HL-60 (cell line): ENCODE results near the gene B3GNT9.

Experiments
- DNase-seq, 2 experiments: peaks; one replicate each; pipeline ENCODE4 v3.0.0-alpha.2; 2010 to 2020; ENCODE audit warnings: low read depth in 1 of 2, low spot score in 1 of 2
- H3K27ac ChIP-seq: fragments of 250-450 bp; sonication (Bioruptor Pico); replicated peaks from 2 replicates; pipeline ENCODE4 v1.5.1; 2020; ENCODE audit warnings: mild to moderate bottlenecking, moderate library complexity
- H3K27me3 ChIP-seq: fragments of 250-450 bp; sonication (Bioruptor Pico); 2 replicates; pipeline ENCODE4 v1.5.1; 2021; ENCODE audit warnings: mild to moderate bottlenecking, moderate library complexity; ENCODE audit not compliant: insufficient read depth, poor library complexity, severe bottlenecking
- H3K4me3 ChIP-seq: replicated peaks from 2 replicates; pipeline ENCODE4 v1.5.1; 2011; ENCODE audit warnings: mild to moderate bottlenecking, control low read depth, low read length; ENCODE audit not compliant: insufficient read depth
- GABPA ChIP-seq: IDR thresholded peaks from 2 replicates; pipeline ENCODE4 v1.6.1; 2012; ENCODE audit warnings: low read depth
- POLR2AphosphoS5 ChIP-seq: IDR thresholded peaks from 2 replicates; pipeline ENCODE4 v1.6.1; 2012; ENCODE audit warnings: low read depth
- SPI1 ChIP-seq: IDR thresholded peaks from 2 replicates; pipeline ENCODE4 v1.6.1; 2012; ENCODE audit warnings: low read depth, mild to moderate bottlenecking, borderline replicate concordance
- TF ChIP-seq, protein P1 (sequence below): IDR thresholded peaks from 2 replicates; pipeline ENCODE4 v1.6.1; 2012; ENCODE audit warnings: low read depth; ENCODE audit not compliant: insufficient replicate concordance
- TF ChIP-seq, protein P2 (sequence below): IDR thresholded peaks from one replicate; pipeline ENCODE4 v1.5.1; 2011; ENCODE audit warnings: low read length, control low read depth, inconsistent platforms; ENCODE audit not compliant: insufficient read depth

B3GNT9 gene

DNA sequence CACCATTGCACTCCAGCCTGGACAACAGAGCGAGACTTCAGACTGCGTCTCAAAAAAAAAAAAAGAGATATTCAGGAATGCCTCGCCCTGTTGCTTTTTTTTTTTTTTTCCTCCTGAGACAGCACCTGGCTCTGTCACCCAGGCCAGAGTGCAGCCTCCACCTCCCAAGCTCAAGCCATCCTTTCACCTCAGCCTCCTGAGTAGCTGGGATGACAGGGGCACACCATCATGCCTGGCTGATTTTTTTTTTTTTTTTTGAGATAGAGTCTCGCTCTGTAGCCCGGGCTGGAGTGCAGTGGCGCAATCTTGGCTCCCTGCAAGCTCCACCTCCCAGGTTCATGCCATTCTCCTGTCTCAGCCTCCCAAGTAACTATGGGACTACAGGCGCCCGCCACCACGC is 33.1 kb downstream of the B3GNT9 start:
- TF ChIP-seq SPI1 (no peak), POLR2AphosphoS5 (no peak), GABPA (no peak)
- TF ChIP-seq, protein P1, sequence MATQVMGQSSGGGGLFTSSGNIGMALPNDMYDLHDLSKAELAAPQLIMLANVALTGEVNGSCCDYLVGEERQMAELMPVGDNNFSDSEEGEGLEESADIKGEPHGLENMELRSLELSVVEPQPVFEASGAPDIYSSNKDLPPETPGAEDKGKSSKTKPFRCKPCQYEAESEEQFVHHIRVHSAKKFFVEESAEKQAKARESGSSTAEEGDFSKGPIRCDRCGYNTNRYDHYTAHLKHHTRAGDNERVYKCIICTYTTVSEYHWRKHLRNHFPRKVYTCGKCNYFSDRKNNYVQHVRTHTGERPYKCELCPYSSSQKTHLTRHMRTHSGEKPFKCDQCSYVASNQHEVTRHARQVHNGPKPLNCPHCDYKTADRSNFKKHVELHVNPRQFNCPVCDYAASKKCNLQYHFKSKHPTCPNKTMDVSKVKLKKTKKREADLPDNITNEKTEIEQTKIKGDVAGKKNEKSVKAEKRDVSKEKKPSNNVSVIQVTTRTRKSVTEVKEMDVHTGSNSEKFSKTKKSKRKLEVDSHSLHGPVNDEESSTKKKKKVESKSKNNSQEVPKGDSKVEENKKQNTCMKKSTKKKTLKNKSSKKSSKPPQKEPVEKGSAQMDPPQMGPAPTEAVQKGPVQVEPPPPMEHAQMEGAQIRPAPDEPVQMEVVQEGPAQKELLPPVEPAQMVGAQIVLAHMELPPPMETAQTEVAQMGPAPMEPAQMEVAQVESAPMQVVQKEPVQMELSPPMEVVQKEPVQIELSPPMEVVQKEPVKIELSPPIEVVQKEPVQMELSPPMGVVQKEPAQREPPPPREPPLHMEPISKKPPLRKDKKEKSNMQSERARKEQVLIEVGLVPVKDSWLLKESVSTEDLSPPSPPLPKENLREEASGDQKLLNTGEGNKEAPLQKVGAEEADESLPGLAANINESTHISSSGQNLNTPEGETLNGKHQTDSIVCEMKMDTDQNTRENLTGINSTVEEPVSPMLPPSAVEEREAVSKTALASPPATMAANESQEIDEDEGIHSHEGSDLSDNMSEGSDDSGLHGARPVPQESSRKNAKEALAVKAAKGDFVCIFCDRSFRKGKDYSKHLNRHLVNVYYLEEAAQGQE: no peak
- TF ChIP-seq, protein P2, sequence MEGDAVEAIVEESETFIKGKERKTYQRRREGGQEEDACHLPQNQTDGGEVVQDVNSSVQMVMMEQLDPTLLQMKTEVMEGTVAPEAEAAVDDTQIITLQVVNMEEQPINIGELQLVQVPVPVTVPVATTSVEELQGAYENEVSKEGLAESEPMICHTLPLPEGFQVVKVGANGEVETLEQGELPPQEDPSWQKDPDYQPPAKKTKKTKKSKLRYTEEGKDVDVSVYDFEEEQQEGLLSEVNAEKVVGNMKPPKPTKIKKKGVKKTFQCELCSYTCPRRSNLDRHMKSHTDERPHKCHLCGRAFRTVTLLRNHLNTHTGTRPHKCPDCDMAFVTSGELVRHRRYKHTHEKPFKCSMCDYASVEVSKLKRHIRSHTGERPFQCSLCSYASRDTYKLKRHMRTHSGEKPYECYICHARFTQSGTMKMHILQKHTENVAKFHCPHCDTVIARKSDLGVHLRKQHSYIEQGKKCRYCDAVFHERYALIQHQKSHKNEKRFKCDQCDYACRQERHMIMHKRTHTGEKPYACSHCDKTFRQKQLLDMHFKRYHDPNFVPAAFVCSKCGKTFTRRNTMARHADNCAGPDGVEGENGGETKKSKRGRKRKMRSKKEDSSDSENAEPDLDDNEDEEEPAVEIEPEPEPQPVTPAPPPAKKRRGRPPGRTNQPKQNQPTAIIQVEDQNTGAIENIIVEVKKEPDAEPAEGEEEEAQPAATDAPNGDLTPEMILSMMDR: no peak
- Histone ChIP-seq H3K27me3 (no peaks in the 10 kb centered on the region), H3K4me3 (no peak overlapping the region), H3K27ac (no peak overlapping the region)
- DNase-seq: no peak

DNA sequence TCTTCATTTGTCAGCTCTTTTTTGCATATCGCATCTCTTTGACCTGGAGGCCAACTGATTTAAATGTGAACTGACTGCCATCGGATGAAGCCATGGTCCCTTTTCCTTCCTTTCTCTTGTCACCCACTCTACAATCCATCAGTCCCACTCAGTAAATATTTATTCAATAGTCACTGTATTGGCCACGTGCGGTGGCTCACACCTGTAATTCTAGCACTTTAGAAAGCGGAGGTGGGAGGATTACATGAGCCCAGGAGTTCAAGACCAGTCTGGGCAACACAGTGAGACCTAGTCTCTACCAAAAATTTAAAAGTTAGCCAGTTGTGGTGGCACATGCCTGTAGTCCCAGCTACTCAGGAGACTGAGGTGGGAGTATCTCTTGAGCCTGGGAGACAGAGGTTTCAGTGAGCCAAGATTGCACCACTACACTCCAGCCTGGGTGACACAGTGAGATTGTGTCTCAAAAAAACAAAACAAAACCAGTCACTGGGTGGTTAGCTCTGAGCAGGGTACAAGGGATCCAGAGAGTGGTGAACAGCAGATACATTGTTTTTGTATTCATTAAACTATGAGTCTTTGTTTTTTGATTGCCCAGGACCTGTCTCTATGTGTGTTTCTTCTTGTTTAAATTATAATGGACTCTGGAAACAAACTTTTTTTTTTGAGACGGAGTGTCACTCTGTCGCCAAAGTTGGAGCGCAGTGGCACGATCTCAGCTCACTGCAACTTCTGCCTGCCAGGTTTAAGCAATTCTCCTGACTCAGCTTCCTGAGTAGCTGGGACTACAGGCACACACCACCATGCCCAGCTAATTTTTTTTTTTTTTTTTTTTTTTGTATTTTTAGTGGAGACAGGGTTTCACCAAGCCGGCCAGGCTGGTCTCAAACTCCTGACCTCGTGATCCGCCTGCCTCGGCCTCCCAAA is 34.1 kb downstream of the B3GNT9 start:
- H3K27me3 ChIP-seq: no peaks in the 10 kb centered on the region
- no peak for TF ChIP-seq GABPA
- TF ChIP-seq, protein P1: no peak
- TF ChIP-seq, protein P2: no peak
- TF ChIP-seq SPI1: no peak
- TF ChIP-seq POLR2AphosphoS5: no peak
- DNase-seq: peak; percentile 44 to 68
- peak overlapping the region; percentile 50 for H3K27ac ChIP-seq
- H3K4me3 ChIP-seq: no peak overlapping the region

DNA sequence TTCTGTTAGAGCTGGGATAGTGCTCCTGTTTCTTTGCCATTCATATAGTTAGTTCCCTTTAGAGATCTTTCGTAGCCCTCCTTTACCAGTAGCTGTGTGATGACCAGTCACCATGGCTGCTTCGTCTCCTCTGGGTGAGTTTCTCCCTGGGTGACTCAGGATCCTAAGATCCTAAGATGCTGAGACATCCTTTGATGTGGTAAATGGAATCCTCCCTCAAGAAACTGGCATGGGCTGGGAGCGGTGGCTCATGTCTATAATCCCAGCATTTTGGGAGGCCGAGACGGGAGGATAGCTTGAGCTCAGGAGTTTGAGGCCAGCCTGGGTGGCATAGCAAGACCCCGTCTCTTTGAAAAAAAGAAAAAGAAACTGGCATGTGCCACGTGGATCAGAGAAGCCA is 35.2 kb downstream of the B3GNT9 start:
- H3K4me3 ChIP-seq: no peak overlapping the region
- TF ChIP-seq, protein P2: no peak
- TF ChIP-seq POLR2AphosphoS5 (no peak), SPI1 (no peak), GABPA (no peak)
- TF ChIP-seq, protein P1: no peak
- DNase-seq: no peak
- no peak overlapping the region for H3K27ac ChIP-seq
- H3K27me3 ChIP-seq: no peaks in the 10 kb centered on the region
